Activated T-helper 9 cell treated with anti-CD3 and anti-CD28 coated beads, Interleukin-2, amount 50 U/mL, for 16 hours (primary cell): Measurements from ENCODE around the gene GTF2F2.

Source experiments
- DNase-seq: peaks from one replicate; pipeline ENCODE4 v3.0.0-alpha.2; 2020; ENCODE audit warnings: low read depth

Gene GTF2F2

GRCh38 chr13:45303026-45303425 lies 182.7 kb downstream of the GTF2F2 start:
- DNase-seq: no peak

- DNase-seq: no peak
These were observed 183.6 kb downstream of the GTF2F2 start for GRCh38 chr13:45303866-45304265.

- no peak for DNase-seq
These were observed 184.8 kb downstream of the GTF2F2 start for GRCh38 chr13:45305079-45305478.

GRCh38 chr13:45306966-45307365 lies 186.7 kb downstream of the GTF2F2 start:
- DNase-seq: no peak

- DNase-seq: no peak
These were observed 190.2 kb downstream of the GTF2F2 start for GRCh38 chr13:45310341-45311131.

- no peak for DNase-seq
These were observed 194.5 kb downstream of the GTF2F2 start for GRCh38 chr13:45314822-45315221.

- DNase-seq: no peak
These were observed 195.3 kb downstream of the GTF2F2 start for GRCh38 chr13:45315520-45316167.

- no peak for DNase-seq
These were observed 196.0 kb downstream of the GTF2F2 start for GRCh38 chr13:45316338-45316737.

- DNase-seq: no peak
These were observed 196.7 kb downstream of the GTF2F2 start for GRCh38 chr13:45316996-45317395.

GRCh38 chr13:45320876-45321629 lies 200.7 kb downstream of the GTF2F2 start:
- DNase-seq: no peak

GRCh38 chr13:45325806-45326205 lies 205.5 kb downstream of the GTF2F2 start:
- DNase-seq: no peak

GRCh38 chr13:45327253-45327955 lies 207.1 kb downstream of the GTF2F2 start:
- DNase-seq: no peak

- no peak for DNase-seq
These were observed 208.4 kb downstream of the GTF2F2 start for GRCh38 chr13:45328661-45329111.

GRCh38 chr13:45331123-45331619 lies 210.9 kb downstream of the GTF2F2 start:
- no peak for DNase-seq

GRCh38 chr13:45331692-45332035 lies 211.4 kb downstream of the GTF2F2 start:
- no peak for DNase-seq

GRCh38 chr13:45332036-45332830 lies 211.9 kb downstream of the GTF2F2 start:
- no peak for DNase-seq

- DNase-seq: no peak
These were observed 212.5 kb downstream of the GTF2F2 start for GRCh38 chr13:45332831-45333219.

- DNase-seq: no peak
These were observed 213.1 kb downstream of the GTF2F2 start for GRCh38 chr13:45333251-45333976.
